H1 (cell line): Measurements from ENCODE around the gene BPIFB6. TPM values are rescaled to one million over a fixed set of nuclear protein-coding genes. Genes with fewer than 3 reads are reported as not detected.

ENCODE experiments used
- CTCF ChIA-PET: fragments of 300-600 bp; sonication (Branson Sonifier 250); formaldehyde crosslinking; loops from one replicate; lab custom pipeline; 2021; ENCODE audit not compliant: partially characterized antibody; lab: Charles Lee
- POLR2A ChIA-PET: fragments of 300-600 bp; sonication (Branson Sonifier 250); formaldehyde crosslinking; loops from one replicate; lab custom pipeline; 2021; ENCODE audit warnings: inconsistent platforms; ENCODE audit not compliant: partially characterized antibody; lab: Charles Lee
- DNase-seq, 2 experiments: peaks; one replicate each; pipeline versions ENCODE4 v3.0.0 to v3.0.0-alpha.2; 2010 to 2022; ENCODE audit warnings: low spot score in 2 of 2, low read depth in 1 of 2, mixed read lengths in 1 of 2
- FAIRE-seq: peaks from 2 replicates; lab custom pipeline; 2011; peaks lifted over from hg19 to GRCh38; lab: Jason Lieb, UNC
- H2AFZ ChIP-seq: 2 replicates; pipeline ENCODE4 v1.8.1; 2012; ENCODE audit warnings: low read length, inconsistent platforms
- H2AK5ac ChIP-seq: 2 replicates; pipeline ENCODE4 v1.6.1; 2013; ENCODE audit warnings: low read depth, low read length
- H2BK120ac ChIP-seq: replicated peaks from 2 replicates; pipeline ENCODE3; 2013; ENCODE audit warnings: low read depth, low read length, inconsistent platforms
- H2BK12ac ChIP-seq: 2 replicates; pipeline ENCODE4 v1.6.1; 2013; ENCODE audit warnings: low read depth, low read length
- H2BK15ac ChIP-seq: 2 replicates; pipeline ENCODE4 v1.6.1; 2013; ENCODE audit warnings: low read length
- H2BK20ac ChIP-seq: 2 replicates; pipeline ENCODE4 v1.6.1; 2013; ENCODE audit warnings: low read length
- H2BK5ac ChIP-seq: 2 replicates; pipeline ENCODE4 v1.6.1; 2013; ENCODE audit warnings: low read depth, low read length
- H3K14ac ChIP-seq: 2 replicates; pipeline ENCODE4 v1.6.1; 2013; ENCODE audit warnings: inconsistent platforms; ENCODE audit not compliant: insufficient read length
- H3K18ac ChIP-seq: 2 replicates; pipeline ENCODE4 v1.6.1; 2013; ENCODE audit warnings: low read length; ENCODE audit errors: extremely low read depth
- H3K23ac ChIP-seq: 2 replicates; pipeline ENCODE4 v1.6.1; 2013; ENCODE audit warnings: inconsistent platforms; ENCODE audit not compliant: insufficient read length
- H3K23me2 ChIP-seq: 2 replicates; pipeline ENCODE4 v1.6.1; 2013; ENCODE audit warnings: low read depth, low read length
- H3K27ac ChIP-seq: 2 replicates; pipeline ENCODE4 v1.6.1; 2011; ENCODE audit warnings: low read depth, low read length, inconsistent platforms
- H3K27me3 ChIP-seq, 4 experiments: replicated peaks in 1 of 4; 1 replicate in 1 of 4; 2 replicates in 3 of 4; pipeline versions ENCODE4 v1.6.1 to v1.8.1; 2011 to 2013; ENCODE audit warnings: low read length in 3 of 4, mild to moderate bottlenecking in 3 of 4, inconsistent platforms in 2 of 4, mixed read lengths in 2 of 4, moderate library complexity in 1 of 4; ENCODE audit not compliant: control insufficient read depth in 3 of 4, insufficient read depth in 3 of 4; ENCODE audit errors: extremely low read depth in 1 of 4
- H3K36me3 ChIP-seq, 4 experiments: 2 replicates each; pipeline versions ENCODE4 v1.6.1 to v1.8.1; 2011 to 2013; ENCODE audit warnings: mild to moderate bottlenecking in 4 of 4, low read length in 3 of 4, moderate library complexity in 2 of 4, control low read depth in 1 of 4, inconsistent platforms in 1 of 4; ENCODE audit not compliant: insufficient read depth in 4 of 4, control insufficient read depth in 2 of 4
- H3K4ac ChIP-seq: replicated peaks from 2 replicates; pipeline ENCODE3; 2013; ENCODE audit warnings: low read length, low read depth, mixed read lengths, inconsistent platforms; ENCODE audit not compliant: insufficient read length
- H3K4me1 ChIP-seq, 4 experiments: replicated peaks in 1 of 4; 1 replicate in 1 of 4; 2 replicates in 3 of 4; pipeline versions ENCODE4 v1.6.1 to v1.8.1; 2011 to 2013; ENCODE audit warnings: low read length in 3 of 4, inconsistent platforms in 2 of 4, mixed read lengths in 1 of 4; ENCODE audit not compliant: insufficient read depth in 4 of 4, control insufficient read depth in 3 of 4
- H3K4me2 ChIP-seq, 2 experiments: 2 replicates each; pipeline versions ENCODE4 v1.6.1 to v1.8.1; 2011 to 2013; ENCODE audit warnings: low read depth in 2 of 2, low read length in 2 of 2, control low read depth in 1 of 2, inconsistent platforms in 1 of 2, mild to moderate bottlenecking in 1 of 2; ENCODE audit not compliant: insufficient read depth in 1 of 2
- H3K4me3 ChIP-seq, 4 experiments: fragments of 200-600, 300-600 bp in 1 of 4; sonication (generic), shearing (Covaris generic), sonication (Bioruptor Twin) in 1 of 4; 2 replicates each; pipeline versions ENCODE4 v1.5.1 to v1.8.1; 2011 to 2016; ENCODE audit warnings: low read length in 4 of 4, low read depth in 3 of 4, control low read depth in 2 of 4, inconsistent platforms in 2 of 4, mild to moderate bottlenecking in 2 of 4, mixed read lengths in 1 of 4, moderate library complexity in 1 of 4; ENCODE audit not compliant: insufficient read depth in 2 of 4; ENCODE audit errors: extremely low read depth in 1 of 4
- H3K56ac ChIP-seq: replicated peaks from 2 replicates; pipeline ENCODE3; 2013; ENCODE audit warnings: low read depth, mild to moderate bottlenecking, mixed read lengths, low read length, inconsistent platforms; ENCODE audit not compliant: insufficient read length
- H3K79me1 ChIP-seq: 2 replicates; pipeline ENCODE4 v1.6.1; 2013; ENCODE audit warnings: low read depth, low read length, control low read depth
- H3K79me2 ChIP-seq, 2 experiments: 2 replicates each; pipeline versions ENCODE4 v1.6.1 to v1.8.1; 2012 to 2013; ENCODE audit warnings: low read length in 2 of 2, mild to moderate bottlenecking in 2 of 2, inconsistent platforms in 1 of 2; ENCODE audit not compliant: insufficient read depth in 2 of 2, control insufficient read depth in 1 of 2
- H3K9ac ChIP-seq, 4 experiments: replicated peaks in 1 of 4; 1 replicate in 1 of 4; 2 replicates in 3 of 4; pipeline versions ENCODE4 v1.6.1 to v1.8.1; 2011 to 2013; ENCODE audit warnings: low read depth in 3 of 4, low read length in 3 of 4, control low read depth in 2 of 4, mild to moderate bottlenecking in 2 of 4, moderate library complexity in 2 of 4, inconsistent platforms in 1 of 4; ENCODE audit errors: extremely low read depth in 1 of 4
- H3K9me3 ChIP-seq, 2 experiments: 2 replicates each; pipeline versions ENCODE4 v1.6.1 to v1.8.1; 2012 to 2013; ENCODE audit warnings: mild to moderate bottlenecking in 2 of 2, moderate library complexity in 2 of 2, control low read depth in 1 of 2, inconsistent platforms in 1 of 2, low read depth in 1 of 2, low read length in 1 of 2, mixed read lengths in 1 of 2; ENCODE audit not compliant: insufficient read depth in 2 of 2
- H4K20me1 ChIP-seq, 2 experiments: replicated peaks in 1 of 2; 2 replicates each; pipeline versions ENCODE3 to v1.8.1; 2011 to 2013; ENCODE audit warnings: inconsistent platforms in 2 of 2, low read length in 2 of 2, mild to moderate bottlenecking in 1 of 2; ENCODE audit not compliant: insufficient read depth in 2 of 2, control insufficient read depth in 1 of 2
- H4K5ac ChIP-seq: 2 replicates; pipeline ENCODE4 v1.6.1; 2013; ENCODE audit warnings: low read length, low read depth, mixed read lengths, inconsistent platforms; ENCODE audit not compliant: insufficient read length
- H4K8ac ChIP-seq: 2 replicates; pipeline ENCODE4 v1.8.0; 2013; ENCODE audit warnings: mild to moderate bottlenecking, moderate library complexity, low read length, inconsistent platforms; ENCODE audit not compliant: insufficient read depth; ENCODE audit errors: extremely low read depth
- H4K91ac ChIP-seq: replicated peaks from 2 replicates; pipeline ENCODE3; 2013; ENCODE audit warnings: low read length, mixed read lengths, inconsistent platforms; ENCODE audit not compliant: insufficient read length
- ASH2L ChIP-seq: fragments of 200-600, 300-600 bp; sonication (generic); IDR thresholded peaks from one replicate; pipeline ENCODE4 v1.7.1; 2017; ENCODE audit warnings: low read length
- CEBPB ChIP-seq: IDR thresholded peaks from 2 replicates; pipeline ENCODE4 v1.6.1; 2012; ENCODE audit warnings: low read depth, low read length
- JUND ChIP-seq: IDR thresholded peaks from 2 replicates; pipeline ENCODE4 v1.6.1; 2011; ENCODE audit warnings: mild to moderate bottlenecking, improper control_type of control experiment, low read length
- SIX5 ChIP-seq: IDR thresholded peaks from 2 replicates; pipeline ENCODE4 v1.6.1; 2011; ENCODE audit warnings: mild to moderate bottlenecking, low read depth, low read length
- SRF ChIP-seq: IDR thresholded peaks from 2 replicates; pipeline ENCODE4 v1.6.1; 2011; ENCODE audit warnings: mild to moderate bottlenecking, low read depth, low read length, moderate library complexity
- TCF12 ChIP-seq: IDR thresholded peaks from 2 replicates; pipeline ENCODE4 v1.6.1; 2011; ENCODE audit warnings: low read depth, mild to moderate bottlenecking, low read length
- WGBS, 2 experiments: shearing (Covaris generic) in 1 of 2; methylation state at CpG; one replicate each; pipeline versions ENCODE4 v1.1.6 to v1.1.7; 2013 to 2015; ENCODE audit warnings: low lambda C conversion rate in 2 of 2, mixed read lengths in 2 of 2, inconsistent platforms in 1 of 2, low coverage in 1 of 2, missing lambda C conversion rate in 1 of 2; ENCODE audit not compliant: insufficient replicate concordance in 2 of 2, insufficient coverage in 1 of 2, insufficient read length in 1 of 2; ENCODE audit errors: extremely low coverage in 1 of 2, missing lambda C conversion rate in 1 of 2; 5-methylcytosine and 5-hydroxymethylcytosine counted together
- polyA plus RNA-seq, 7 experiments: library from polyadenylated mRNA; depleted of rRNA in 3 of 7; stranded (reverse) in 5 of 7; unstranded in 2 of 7; fragments of >200 nt in 5 of 7; fragments of 200-250 nt in 2 of 7; gene quantifications; 1 replicate in 5 of 7; 2 replicates in 1 of 7; 4 replicates in 1 of 7; pipeline versions ENCODE4 v1.2.1 to v1.2.3, GENCODE V29; 2011 to 2013; ENCODE audit warnings: missing spikeins in 2 of 7, mixed read lengths in 2 of 7
- total RNA-seq: library from RNA; stranded (reverse); fragmentation: NEBNext Ultra II Directional; extraction: Animal tissue kit (Norgen Biotek cat#: 25700); gene quantifications from 2 replicates; pipeline ENCODE4 v1.2.1, GENCODE V29; 2021
- TF ChIP-seq, protein P1 (sequence below), 3 experiments: IDR thresholded peaks; 1 replicate in 2 of 3; 2 replicates in 1 of 3; pipeline versions ENCODE4 v1.5.1 to v1.6.1; 2011; ENCODE audit warnings: low read length in 3 of 3, mild to moderate bottlenecking in 3 of 3, inconsistent platforms in 2 of 3, low read depth in 1 of 3, moderate library complexity in 1 of 3; ENCODE audit not compliant: insufficient read depth in 1 of 3; ENCODE audit errors: control extremely low read depth in 1 of 3

The BPIFB6 gene
- total and polyA plus RNA-seq, 2 of the 8 experiments (the other 6 are each of a cell fraction or from before 2014, with no cell fraction given) = not detected

DNA sequence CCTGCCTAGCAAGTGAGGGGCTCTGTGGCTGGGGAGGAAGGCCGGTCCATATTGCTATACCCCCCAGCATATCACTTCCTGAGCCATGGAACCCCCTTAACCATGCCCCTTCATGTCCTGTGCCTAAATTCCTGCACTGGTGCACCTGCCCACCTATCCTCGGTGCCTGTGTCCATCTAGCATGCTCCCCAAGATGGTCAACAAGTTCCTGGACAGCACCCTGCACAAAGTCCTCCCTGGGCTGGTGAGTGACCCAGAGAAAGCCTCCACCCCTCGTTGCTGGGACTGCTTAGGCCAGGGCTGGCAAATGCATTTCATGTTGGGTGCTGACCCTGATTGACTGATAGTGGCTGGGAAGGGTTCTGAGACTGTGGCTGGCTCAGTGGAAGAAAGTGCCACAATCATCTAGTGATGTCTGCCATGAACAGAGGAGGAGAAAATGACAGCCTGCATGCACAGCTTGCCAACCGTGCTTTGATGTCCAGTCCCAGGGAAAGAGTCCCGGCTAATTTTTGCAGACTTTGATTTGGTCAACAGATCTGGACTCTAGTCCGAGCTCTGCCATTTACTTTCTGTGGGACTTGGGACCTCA is 3.5 kb downstream of the BPIFB6 start:
- H2BK5ac ChIP-seq = no peak overlapping the region
- H3K4me1 ChIP-seq = no peaks in the 10 kb centered on the region
- H4K5ac ChIP-seq = no peak overlapping the region
- no peaks in the 10 kb centered on the region for H4K20me1 ChIP-seq
- no peak overlapping the region; the same call in 1 of the 2 replicates for H4K8ac ChIP-seq
- H3K4me3 ChIP-seq = no peak overlapping the region
- H2BK15ac ChIP-seq = no peak overlapping the region
- no peak overlapping the region for H2AK5ac ChIP-seq
- H2BK120ac ChIP-seq = no peak overlapping the region
- no peak overlapping the region for H3K56ac ChIP-seq
- no peak overlapping the region for H3K14ac ChIP-seq
- H3K9ac ChIP-seq = no peak overlapping the region
- FAIRE-seq (no peak), DNase-seq (no peak)
- no peak overlapping the region for H3K4me2 ChIP-seq
- TF ChIP-seq SRF (no peak), JUND (no peak), ASH2L (no peak), CEBPB (no peak), SIX5 (no peak), TCF12 (no peak)
- TF ChIP-seq, protein P1, sequence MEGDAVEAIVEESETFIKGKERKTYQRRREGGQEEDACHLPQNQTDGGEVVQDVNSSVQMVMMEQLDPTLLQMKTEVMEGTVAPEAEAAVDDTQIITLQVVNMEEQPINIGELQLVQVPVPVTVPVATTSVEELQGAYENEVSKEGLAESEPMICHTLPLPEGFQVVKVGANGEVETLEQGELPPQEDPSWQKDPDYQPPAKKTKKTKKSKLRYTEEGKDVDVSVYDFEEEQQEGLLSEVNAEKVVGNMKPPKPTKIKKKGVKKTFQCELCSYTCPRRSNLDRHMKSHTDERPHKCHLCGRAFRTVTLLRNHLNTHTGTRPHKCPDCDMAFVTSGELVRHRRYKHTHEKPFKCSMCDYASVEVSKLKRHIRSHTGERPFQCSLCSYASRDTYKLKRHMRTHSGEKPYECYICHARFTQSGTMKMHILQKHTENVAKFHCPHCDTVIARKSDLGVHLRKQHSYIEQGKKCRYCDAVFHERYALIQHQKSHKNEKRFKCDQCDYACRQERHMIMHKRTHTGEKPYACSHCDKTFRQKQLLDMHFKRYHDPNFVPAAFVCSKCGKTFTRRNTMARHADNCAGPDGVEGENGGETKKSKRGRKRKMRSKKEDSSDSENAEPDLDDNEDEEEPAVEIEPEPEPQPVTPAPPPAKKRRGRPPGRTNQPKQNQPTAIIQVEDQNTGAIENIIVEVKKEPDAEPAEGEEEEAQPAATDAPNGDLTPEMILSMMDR (IDR thresholded peaks at IDR 0.05; ENCODE audit: control extremely low read depth in 1 of 3, insufficient read depth in 1 of 3, low read depth in 1 of 3, low read length in 3 of 3) = no peak
- H3K23me2 ChIP-seq = peaks cover 7% of the 10 kb centered on the region; the same call in 1 of the 2 replicates
- ChIA-PET CTCF (interaction anchor here (1.7 kb wide), 1 partner anchor 40 kb away, joined by 4 read pairs; no protein-coding TSS in a partner anchor), POLR2A (no interaction called here)
- no peak overlapping the region for H2AFZ ChIP-seq
- no peak overlapping the region for H2BK20ac ChIP-seq
- H3K18ac ChIP-seq = no peak overlapping the region
- H3K79me2 ChIP-seq = no peaks in the 10 kb centered on the region
- no peak overlapping the region for H3K4ac ChIP-seq
- no peak overlapping the region for H3K23ac ChIP-seq
- no peak overlapping the region for H2BK12ac ChIP-seq
- H3K27ac ChIP-seq = no peak overlapping the region
- H3K79me1 ChIP-seq = no peaks in the 10 kb centered on the region
- no peak overlapping the region for H4K91ac ChIP-seq
- H3K27me3 ChIP-seq = peaks cover 0 to 3% (median 0%) of the 10 kb centered on the region in 4 experiments; a peak in 1 of 7 replicates
- 92% methylated on average over 6 of the region's 6 CpGs; no CpG with 5 or more reads in 1 of the 2 experiments for WGBS, 2 experiments
- H3K9me3 ChIP-seq = no peaks in the 10 kb centered on the region
- no peaks in the 10 kb centered on the region for H3K36me3 ChIP-seq
